ENCODE data around the gene HYDIN. TPM values are rescaled to one million over a fixed set of nuclear protein-coding genes. Genes with fewer than 3 reads are reported as not detected.

Gene HYDIN
- total and polyA plus RNA-seq, 2 experiments from 2014 or later: 0.04 to 0.67 TPM

DNA sequence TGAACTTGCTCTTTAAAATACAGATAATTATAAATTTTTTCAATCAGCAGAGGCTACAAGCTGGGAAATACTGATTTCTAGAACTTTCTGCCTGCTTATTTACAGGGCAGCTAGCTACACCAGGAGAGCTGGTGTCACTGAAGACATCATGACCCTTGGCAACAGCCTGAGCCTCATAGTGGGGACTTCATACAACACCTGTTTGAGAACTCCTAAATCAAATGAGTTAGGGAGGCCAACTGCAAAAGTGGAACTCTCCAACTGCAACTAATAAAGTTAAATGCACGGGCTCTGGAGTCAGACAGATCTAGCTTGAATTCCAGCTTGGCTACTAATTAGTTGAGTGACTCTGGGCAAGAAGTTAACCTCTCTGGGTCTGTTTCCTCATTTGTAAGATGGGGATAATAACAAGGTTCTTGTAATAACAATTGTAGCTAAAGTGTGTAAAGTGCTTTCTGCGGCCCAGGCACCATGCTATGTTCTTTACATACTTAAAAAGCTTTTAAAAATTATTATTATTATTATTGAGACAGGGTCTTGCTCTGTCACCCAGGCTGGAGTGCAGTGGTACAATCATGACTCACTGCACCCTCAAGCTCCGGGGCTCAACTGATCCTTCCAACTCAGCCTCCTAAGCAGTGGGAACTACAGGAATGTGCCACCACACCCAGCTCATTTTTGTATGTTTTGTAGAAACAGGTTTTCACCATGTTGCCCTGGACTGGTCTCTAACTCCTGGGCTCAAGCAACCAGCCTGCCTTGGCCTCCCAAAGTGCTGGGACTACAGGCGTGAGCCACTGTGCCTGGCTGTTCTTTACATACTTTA lies 462.9 kb downstream of the HYDIN start:
- H3K4me3 ChIP-seq: no peak overlapping the region
- whole genome bisulfite sequencing (ENCODE audit: low lambda C conversion rate, missing lambda C conversion rate): 71% methylated on average over 4 of the region's 4 CpGs
- TF ChIP-seq EZH2phosphoT487 (IDR thresholded peaks at IDR 0.05; ENCODE audit: low read depth, severe bottlenecking, unreplicated experiment): no peak
- TF ChIP-seq, protein P1, sequence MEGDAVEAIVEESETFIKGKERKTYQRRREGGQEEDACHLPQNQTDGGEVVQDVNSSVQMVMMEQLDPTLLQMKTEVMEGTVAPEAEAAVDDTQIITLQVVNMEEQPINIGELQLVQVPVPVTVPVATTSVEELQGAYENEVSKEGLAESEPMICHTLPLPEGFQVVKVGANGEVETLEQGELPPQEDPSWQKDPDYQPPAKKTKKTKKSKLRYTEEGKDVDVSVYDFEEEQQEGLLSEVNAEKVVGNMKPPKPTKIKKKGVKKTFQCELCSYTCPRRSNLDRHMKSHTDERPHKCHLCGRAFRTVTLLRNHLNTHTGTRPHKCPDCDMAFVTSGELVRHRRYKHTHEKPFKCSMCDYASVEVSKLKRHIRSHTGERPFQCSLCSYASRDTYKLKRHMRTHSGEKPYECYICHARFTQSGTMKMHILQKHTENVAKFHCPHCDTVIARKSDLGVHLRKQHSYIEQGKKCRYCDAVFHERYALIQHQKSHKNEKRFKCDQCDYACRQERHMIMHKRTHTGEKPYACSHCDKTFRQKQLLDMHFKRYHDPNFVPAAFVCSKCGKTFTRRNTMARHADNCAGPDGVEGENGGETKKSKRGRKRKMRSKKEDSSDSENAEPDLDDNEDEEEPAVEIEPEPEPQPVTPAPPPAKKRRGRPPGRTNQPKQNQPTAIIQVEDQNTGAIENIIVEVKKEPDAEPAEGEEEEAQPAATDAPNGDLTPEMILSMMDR (IDR thresholded peaks at IDR 0.05; ENCODE audit: poor library complexity): no peak
- TF ChIP-seq EZH2 (IDR thresholded peaks at IDR 0.05; ENCODE audit: borderline replicate concordance): no peak
- no peaks in the 10 kb centered on the region for H3K27me3 ChIP-seq
- H3K4me2 ChIP-seq: no peak overlapping the region
- H2AFZ ChIP-seq: no peak overlapping the region
- H3K36me3 ChIP-seq (replicated peaks; ENCODE audit: insufficient read depth, low read depth): no peaks in the 10 kb centered on the region
- peak overlapping the region; percentile 46 for H3K27ac ChIP-seq
- DNase-seq (ENCODE audit: low spot score): no peak
- no peaks in the 10 kb centered on the region for H4K20me1 ChIP-seq (ENCODE audit: insufficient read depth, poor library complexity, severe bottlenecking)
- no peaks in the 10 kb centered on the region for H3K79me2 ChIP-seq
- no peaks in the 10 kb centered on the region for H3K9me2 ChIP-seq (replicated peaks; ENCODE audit: insufficient read depth)
- H3K4me1 ChIP-seq (ENCODE audit: insufficient read depth): peaks cover 11% of the 10 kb centered on the region
- no peaks in the 10 kb centered on the region for H3K9me3 ChIP-seq (ENCODE audit: low read depth)

DNA sequence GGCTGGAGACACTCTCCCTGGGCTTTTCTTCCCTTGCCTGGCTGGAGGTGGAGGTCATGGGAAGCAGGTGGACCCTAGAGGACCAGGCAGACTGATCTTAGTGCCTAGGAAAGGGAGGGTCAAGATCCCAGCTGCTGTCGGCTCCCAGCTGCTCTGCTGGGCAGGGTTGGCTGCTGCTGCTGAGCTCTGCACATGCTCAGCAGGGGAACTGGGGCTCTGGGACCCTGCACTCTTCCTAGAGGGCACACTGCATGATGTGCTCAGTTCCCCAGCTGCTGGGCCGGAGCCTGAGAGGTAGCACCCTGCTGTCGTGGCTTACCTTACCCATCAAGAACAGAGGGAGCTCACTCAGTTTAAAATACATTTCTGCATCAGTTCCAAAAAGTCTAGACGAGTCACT lies 463.9 kb downstream of the HYDIN start:
- Histone ChIP-seq H3K9me2 (replicated peaks; ENCODE audit: insufficient read depth) (no peaks in the 10 kb centered on the region), H3K27ac (no peak overlapping the region), H3K4me1 (ENCODE audit: insufficient read depth) (peaks cover 12% of the 10 kb centered on the region), H3K27me3 (no peaks in the 10 kb centered on the region), H3K79me2 (no peaks in the 10 kb centered on the region), H3K4me2 (no peak overlapping the region), H3K9me3 (ENCODE audit: low read depth) (no peaks in the 10 kb centered on the region), H3K36me3 (replicated peaks; ENCODE audit: insufficient read depth, low read depth) (no peaks in the 10 kb centered on the region), H2AFZ (no peak overlapping the region), H4K20me1 (ENCODE audit: insufficient read depth, poor library complexity, severe bottlenecking) (no peaks in the 10 kb centered on the region), H3K4me3 (no peak overlapping the region)
- DNase-seq (ENCODE audit: low spot score): no peak
- WGBS (ENCODE audit: low lambda C conversion rate, missing lambda C conversion rate): 94% methylated on average over 4 of the region's 4 CpGs
- TF ChIP-seq, protein P1 (IDR thresholded peaks at IDR 0.05; ENCODE audit: poor library complexity): no peak
- TF ChIP-seq EZH2 (IDR thresholded peaks at IDR 0.05; ENCODE audit: borderline replicate concordance) (no peak), EZH2phosphoT487 (IDR thresholded peaks at IDR 0.05; ENCODE audit: low read depth, severe bottlenecking, unreplicated experiment) (no peak)

DNA sequence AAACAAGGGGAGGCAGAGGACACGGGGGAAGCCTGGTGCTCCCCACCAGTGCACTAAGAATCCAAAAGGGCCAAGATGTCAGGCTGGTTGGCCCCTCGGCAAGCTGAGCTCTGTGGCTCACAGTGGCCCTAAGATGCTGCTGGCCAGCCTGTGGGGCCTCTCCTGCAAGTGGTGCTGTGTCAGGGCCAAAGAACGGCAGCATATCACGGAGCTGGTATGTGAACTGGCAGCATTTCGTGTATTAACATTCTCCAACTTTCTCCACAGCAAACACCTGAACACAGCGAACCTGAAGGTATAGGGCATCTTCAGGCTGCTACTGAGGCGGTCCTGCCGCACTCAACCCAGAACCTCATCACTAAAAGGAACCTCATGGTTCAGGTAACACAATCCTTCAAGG lies 464.3 kb downstream of the HYDIN start:
- TF ChIP-seq, protein P1 (IDR thresholded peaks at IDR 0.05; ENCODE audit: poor library complexity): no peak
- no peak for TF ChIP-seq EZH2phosphoT487 (IDR thresholded peaks at IDR 0.05; ENCODE audit: low read depth, severe bottlenecking, unreplicated experiment)
- TF ChIP-seq EZH2 (IDR thresholded peaks at IDR 0.05; ENCODE audit: borderline replicate concordance): no peak
- Histone ChIP-seq H3K36me3 (replicated peaks; ENCODE audit: insufficient read depth, low read depth) (no peaks in the 10 kb centered on the region), H2AFZ (no peak overlapping the region), H3K4me1 (ENCODE audit: insufficient read depth) (peaks cover 17% of the 10 kb centered on the region), H3K4me2 (no peak overlapping the region), H3K4me3 (no peak overlapping the region), H3K27ac (no peak overlapping the region), H3K79me2 (no peaks in the 10 kb centered on the region), H3K9me2 (replicated peaks; ENCODE audit: insufficient read depth) (no peaks in the 10 kb centered on the region), H3K9me3 (ENCODE audit: low read depth) (no peaks in the 10 kb centered on the region), H3K27me3 (no peaks in the 10 kb centered on the region), H4K20me1 (ENCODE audit: insufficient read depth, poor library complexity, severe bottlenecking) (no peaks in the 10 kb centered on the region)
- 89% methylated on average over 8 of the region's 8 CpGs for WGBS (ENCODE audit: low lambda C conversion rate, missing lambda C conversion rate)
- DNase-seq (ENCODE audit: low spot score): no peak
